ENCODE results near the gene ALMS1. TPM values are rescaled to one million over a fixed set of nuclear protein-coding genes. Genes with fewer than 3 reads are reported as not detected.
"Not testable (repeated sequence)": the region's sequence is repeated elsewhere in the genome, so short reads cannot be mapped to it uniquely, and the experiment has no call there.

Gene ALMS1
- total RNA-seq, 1 experiment from 2014 or later, result 37.4 TPM

DNA sequence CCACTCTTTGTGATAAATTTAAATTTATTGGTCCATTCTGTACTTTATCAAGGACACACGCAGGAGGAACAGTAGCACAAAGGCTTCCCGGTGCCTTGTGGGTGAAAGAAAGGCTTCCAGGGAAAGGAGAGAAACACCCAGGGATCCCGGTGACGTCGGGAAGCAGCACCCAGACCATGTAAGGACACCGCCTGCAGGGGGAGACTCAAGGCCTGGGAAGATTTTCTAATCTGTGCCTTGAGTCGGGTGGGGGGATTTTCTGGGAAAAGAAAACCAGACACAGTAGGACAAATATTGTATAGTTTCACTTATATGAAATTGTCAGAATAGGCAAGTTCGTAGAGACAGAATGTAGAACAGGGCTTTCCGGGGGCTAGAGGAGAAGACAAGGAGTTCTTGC, 239.0 kb downstream of the ALMS1 start:
- DNase-seq (ENCODE audit: low read depth), result not testable (repeated sequence)

DNA sequence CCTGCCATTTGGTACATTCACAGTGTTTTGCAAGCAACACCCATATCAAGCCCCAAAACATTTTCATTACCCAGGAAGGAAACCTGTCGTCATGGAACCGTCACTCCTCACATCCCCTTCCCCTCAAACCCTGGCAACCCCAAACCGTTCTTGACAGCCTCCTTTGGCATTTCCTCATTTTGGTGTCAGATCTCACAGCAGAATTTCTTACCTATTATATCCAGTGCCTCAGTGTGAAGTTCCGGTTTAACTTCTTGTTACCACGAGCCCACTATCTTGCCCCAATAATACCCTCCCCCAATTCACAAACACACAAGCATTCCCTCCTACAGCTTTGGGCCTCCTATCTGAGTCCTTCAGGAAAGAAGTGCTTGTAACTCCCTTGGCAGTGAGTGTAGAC, 240.6 kb downstream of the ALMS1 start:
- DNase-seq (ENCODE audit: low read depth), result not testable (repeated sequence)

DNA sequence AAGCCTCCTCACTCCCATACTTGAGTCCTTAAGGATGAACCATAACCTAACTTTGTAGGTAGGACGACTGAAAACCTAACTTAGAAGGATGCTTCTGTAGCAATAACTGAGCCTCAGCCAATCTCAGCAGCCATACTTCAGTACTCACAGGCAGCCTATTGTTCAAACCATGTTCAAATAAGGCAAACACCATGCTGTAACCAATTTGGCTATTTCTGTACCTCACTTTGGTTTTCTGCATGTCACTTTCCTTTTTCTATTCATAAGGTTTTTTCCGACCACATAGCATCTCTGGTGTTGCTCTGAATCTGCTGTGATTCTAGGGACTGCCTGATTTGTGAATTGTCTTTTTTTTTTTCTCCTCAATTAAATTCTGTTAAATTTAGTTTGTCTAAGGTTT, 242.9 kb downstream of the ALMS1 start:
- DNase-seq (ENCODE audit: low read depth), result not testable (repeated sequence)

- DNase-seq (ENCODE audit: low read depth), result not testable (repeated sequence)
Observed at GRCh38 chr2:73630662-73631266, 245.1 kb downstream of the ALMS1 start.

DNA sequence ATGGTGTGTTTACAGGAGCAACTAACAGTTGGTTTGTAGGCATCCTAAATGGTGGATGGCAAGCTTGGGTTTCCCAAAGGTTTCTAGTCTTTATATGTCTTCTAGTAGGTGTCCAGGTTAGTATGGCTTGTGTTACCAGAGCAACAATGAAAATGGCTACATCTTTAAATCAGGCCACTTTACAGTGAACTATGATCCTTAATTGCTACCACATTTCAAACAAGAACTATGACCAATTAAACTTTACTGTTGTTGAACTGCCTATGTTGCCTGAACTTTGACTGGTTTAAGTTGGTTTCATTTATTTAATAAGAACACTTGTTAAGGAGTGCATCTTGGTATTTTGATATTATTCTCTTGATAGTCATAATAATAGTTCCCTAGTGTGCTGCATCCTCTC, 251.3 kb downstream of the ALMS1 start:
- not testable (repeated sequence) for DNase-seq (ENCODE audit: low read depth)

GRCh38 chr2:73638429-73638828, 252.8 kb downstream of the ALMS1 start:
- DNase-seq (ENCODE audit: low read depth), result no peak

DNA sequence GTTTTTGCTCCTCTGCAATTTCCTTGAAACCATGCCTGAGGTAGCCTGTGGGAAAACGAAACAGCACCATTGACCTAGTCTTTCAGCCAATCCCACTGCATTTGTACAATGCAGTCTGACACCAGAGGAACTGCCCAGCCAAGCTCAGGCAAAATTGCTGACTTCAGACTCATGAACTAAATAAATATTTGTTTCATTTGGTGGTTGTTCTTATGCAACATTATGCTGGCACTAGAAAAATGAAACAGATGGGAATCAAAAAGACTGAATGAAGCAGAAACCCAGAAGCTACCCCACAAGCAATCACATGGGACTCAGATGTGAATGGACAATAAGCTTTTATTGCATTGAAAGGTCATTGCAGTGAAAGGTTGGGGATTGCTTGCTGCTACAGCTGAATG, 254.9 kb downstream of the ALMS1 start:
- no peak for DNase-seq (ENCODE audit: low read depth)

GRCh38 chr2:73640946-73641766, 255.5 kb downstream of the ALMS1 start:
- no peak for DNase-seq (ENCODE audit: low read depth)

- no peak for DNase-seq (ENCODE audit: low read depth)
Observed at GRCh38 chr2:73641767-73642062, 256.1 kb downstream of the ALMS1 start.

DNA sequence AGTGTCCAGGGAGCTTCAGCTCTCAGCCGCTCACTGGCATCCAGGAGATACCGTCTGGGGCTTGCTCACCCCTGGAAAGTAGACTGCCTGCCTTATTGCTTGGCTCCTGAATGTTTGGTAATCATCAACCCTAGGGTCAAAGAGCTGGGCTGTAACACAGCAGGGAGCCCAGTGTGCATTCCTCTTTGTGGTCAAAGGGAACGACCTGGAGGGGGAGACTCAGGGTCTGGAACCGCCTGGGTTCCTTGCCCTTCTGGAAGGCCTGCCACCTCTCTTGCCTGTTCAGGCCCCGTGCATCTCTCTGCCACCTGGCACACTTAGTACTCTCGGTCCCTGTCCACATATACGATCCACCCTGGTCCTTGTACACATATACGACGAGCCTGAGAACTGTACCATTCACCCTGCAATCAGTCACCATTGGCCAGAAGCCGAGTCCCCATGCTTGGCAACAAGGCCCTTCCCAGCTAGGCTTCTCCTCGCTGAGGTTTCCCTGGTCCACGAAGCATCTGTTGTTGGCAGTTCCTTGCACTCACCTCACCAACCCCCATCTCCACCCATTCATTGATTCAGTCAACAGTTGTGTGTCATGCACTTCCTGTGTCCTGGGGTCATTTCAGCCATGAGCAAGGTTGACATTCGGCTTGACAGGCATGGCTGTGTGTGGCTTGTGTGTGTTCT, 256.8 kb downstream of the ALMS1 start, which contains the start of gene NAT8:
TSS of gene NAT8 (minus strand) at position 85 of the 681 bp plus-strand sequence. CDS start 794 bp downstream, outside the sequence.
- DNase-seq (ENCODE audit: low read depth), result no peak

GRCh38 chr2:73647690-73648089, 262.1 kb downstream of the ALMS1 start:
- not testable (repeated sequence) for DNase-seq (ENCODE audit: low read depth)

- no peak for DNase-seq (ENCODE audit: low read depth)
Observed at GRCh38 chr2:73651591-73652230, 266.1 kb downstream of the ALMS1 start.

DNA sequence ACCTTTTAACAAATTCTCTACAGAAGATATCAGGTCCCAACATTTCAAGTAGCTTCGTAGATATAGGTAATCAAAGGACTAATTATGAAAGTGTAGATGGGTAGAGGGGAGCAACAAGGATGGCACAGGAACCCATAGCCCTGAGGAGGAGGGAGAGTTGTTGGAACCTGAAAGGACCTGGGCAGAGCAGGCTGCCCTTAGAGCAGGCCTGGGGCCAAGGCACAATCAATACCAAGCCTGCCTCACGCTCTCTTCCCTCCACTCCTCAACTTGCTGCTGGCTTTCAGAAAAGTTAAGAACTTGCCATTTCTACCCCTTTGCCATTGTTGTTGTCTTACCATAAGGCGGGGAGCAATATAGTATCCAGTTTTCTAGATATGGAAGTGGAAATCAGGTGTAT, 266.7 kb downstream of the ALMS1 start:
- DNase-seq (ENCODE audit: low read depth), result no peak

DNA sequence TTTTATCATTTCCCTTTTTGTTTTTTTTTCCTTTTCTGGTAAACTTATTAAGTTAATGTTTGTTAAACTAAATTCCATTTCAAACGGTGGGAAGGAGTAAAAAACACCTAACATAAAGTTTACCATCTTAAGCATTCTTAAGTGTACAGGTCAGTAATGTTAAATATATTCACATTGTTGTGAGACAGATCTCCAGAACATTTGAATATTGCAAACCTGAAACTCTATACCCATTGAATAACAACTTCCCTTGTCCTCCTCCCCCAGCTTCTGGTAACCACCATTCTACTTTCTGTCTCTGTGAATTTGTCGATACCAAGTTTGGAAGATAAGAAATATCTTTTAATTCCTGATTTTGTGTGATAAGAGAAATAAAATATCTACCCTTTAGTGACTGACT, 268.5 kb downstream of the ALMS1 start:
- no peak for DNase-seq (ENCODE audit: low read depth)

Other genes with a start within 250 kb of the ALMS1 start
- gene NOTO, start 183.3 kb upstream of the ALMS1 start, total RNA-seq (2014; rRNA removed; shearing (Covaris generic)), result not detected in 2 replicates
- gene SMYD5, start 171.6 kb upstream of the ALMS1 start, total RNA-seq (2014; rRNA removed; shearing (Covaris generic)), result 31.5 and 31.9 TPM in 2 replicates
- gene PRADC1, start 152.6 kb upstream of the ALMS1 start, total RNA-seq (2014; rRNA removed; shearing (Covaris generic)), result 21.5 and 30.8 TPM in 2 replicates
- gene CCT7, start 151.5 kb upstream of the ALMS1 start, total RNA-seq (2014; rRNA removed; shearing (Covaris generic)), result 695 and 763 TPM in 2 replicates
- 0.98 and 1.3 TPM in 2 replicates for gene FBXO41, start 101.4 kb upstream of the ALMS1 start, total RNA-seq (2014; rRNA removed; shearing (Covaris generic))
- gene EGR4, start 92.3 kb upstream of the ALMS1 start, total RNA-seq (2014; rRNA removed; shearing (Covaris generic)), result not detected in 2 replicates